Measurements from ENCODE around the gene TMEM179B. TPM values are rescaled to one million over a fixed set of nuclear protein-coding genes. Genes with fewer than 3 reads are reported as not detected.

TMEM179B gene
- total and polyA plus RNA-seq, 2 of the 13 experiments (the other 11 are each of a cell fraction or from before 2014, with no cell fraction given), result 24.8 to 25.7 TPM

DNA sequence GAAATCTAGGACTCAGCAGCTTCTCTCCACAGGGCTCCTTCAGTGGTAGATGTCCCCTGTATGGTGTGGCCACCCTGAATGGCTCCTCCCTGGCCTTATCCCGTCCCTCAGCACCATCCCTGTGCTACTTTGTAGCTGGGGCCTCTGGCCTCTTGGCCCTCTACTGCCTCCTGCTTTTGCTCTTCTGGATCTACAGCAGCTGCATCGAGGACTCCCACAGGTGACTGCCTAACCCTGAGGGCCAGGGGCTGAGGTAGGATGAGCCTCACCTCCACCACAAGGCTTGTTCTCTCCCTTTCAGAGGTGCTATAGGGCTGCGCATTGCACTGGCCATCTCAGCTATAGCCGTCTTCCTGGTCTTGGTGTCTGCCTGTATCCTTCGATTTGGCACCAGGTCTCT is 1.8 kb downstream of the TMEM179B start:
- Histone ChIP-seq H4K20me1 (ENCODE audit: insufficient read depth, low read length) (no peaks in the 10 kb centered on the region), H3K4me1 (ENCODE audit: insufficient read depth, low read length) (peaks cover 53% of the 10 kb centered on the region), H2AFZ (ENCODE audit: low read length) (no peak overlapping the region), H3K27me3 (ENCODE audit: control insufficient read depth in 1 of 2, insufficient read depth in 2 of 2, low read length in 2 of 2) (no peaks in the 10 kb centered on the region; a peak in 1 of 5 replicates), H3K9ac (ENCODE audit: insufficient read depth, low read depth, low read length) (no peak overlapping the region), H3K27ac (ENCODE audit: extremely low read length, insufficient read depth, low read length) (peak overlapping the region; percentile 11), H3K9me3 (ENCODE audit: low read length) (no peaks in the 10 kb centered on the region), H3K36me3 (replicated peaks in 1 of 2; ENCODE audit: control insufficient read depth in 1 of 2, insufficient read depth in 2 of 2, low read length in 2 of 2) (peaks cover 10 to 28% of the 10 kb centered on the region in 2 experiments), H3K4me3 (replicated peaks in 1 of 3; ENCODE audit: insufficient read depth in 1 of 3, low read depth in 2 of 3, low read length in 3 of 3) (peak overlapping the region in 1 of 3 experiments; percentile 12; a peak in 2 of 6 replicates), H3K79me2 (ENCODE audit: insufficient read depth, low read length) (peaks cover 34% of the 10 kb centered on the region), H3K4me2 (ENCODE audit: low read depth, low read length) (peak overlapping the region; percentile 67; the same call in 1 of the 2 replicates)
- in situ Hi-C loops (cut with HindIII; ENCODE audit: extremely low pct_ligation_motif_present, low pct_unique_long_range_greater_than_20kb), result loop anchor here (5.0 kb wide), 2 partner anchors 43 to 88 kb away; partner anchors contain the start of genes STX5 and TEX54
- 82% methylated on average over 5 of the region's 5 CpGs for WGBS (ENCODE audit: low lambda C conversion rate)
- FAIRE-seq, result no peak
- ChIA-PET CTCF (ENCODE audit: low intra/inter-chr PET ratio, low total read pairs) (no interaction called here), POLR2A (interaction anchor here (0.8 to 9.1 kb wide), 8 partner anchors 11 to 92 kb away, joined by 3 to 201 read pairs (median 10); partner anchors contain the start of genes HNRNPUL2, NXF1, SLC3A2 and TTC9C)
- no TSS peak for BruUV-seq (replicated peaks)
- no peak for DNase-seq (ENCODE audit: low spot score)
- 0 out of 2 replicates have a peak, but pooled peaks have one; percentile 18 for TF ChIP-seq POLR2AphosphoS5 (IDR thresholded peaks at IDR 0.05; ENCODE audit: low read depth, low read length)
- peak; percentile 6; the same call in 1 of the 2 replicates for TF ChIP-seq ZC3H13 (CRISPR knock-in tag; IDR thresholded peaks at IDR 0.05)
- TF ChIP-seq NR2F1 (CRISPR knock-in tag; IDR thresholded peaks at IDR 0.05), result no peak
- peak in 1 of 2 experiments; percentile 38; a peak in 1 of 4 replicates for TF ChIP-seq POLR2A (IDR thresholded peaks at IDR 0.05; ENCODE audit: insufficient read depth in 1 of 2, low read depth in 2 of 2, low read length in 2 of 2)
- no peak for ATAC-seq
- intact Hi-C loops (cut with micrococcal nuclease; ENCODE audit: unreplicated experiment), result no loop called here

DNA sequence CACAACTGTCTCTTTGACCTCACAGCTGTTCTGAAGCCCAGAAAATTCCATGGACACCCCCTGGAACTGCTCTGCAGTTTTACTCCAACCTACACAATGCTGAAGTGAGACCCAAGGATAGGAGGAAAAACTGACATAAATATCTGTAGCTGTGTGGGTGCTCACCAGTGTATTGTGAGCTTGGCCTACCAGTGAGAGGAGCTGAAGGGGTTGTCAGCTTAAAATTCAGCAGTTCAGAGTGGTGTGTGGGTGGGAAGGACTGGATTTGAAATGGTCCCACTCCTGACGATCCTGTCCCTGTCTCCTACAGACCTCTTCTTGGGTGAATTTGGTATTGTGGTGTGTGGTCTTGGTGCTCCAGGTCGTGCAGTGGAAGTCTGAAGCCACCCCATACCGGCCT is 2.4 kb downstream of the TMEM179B start:
- H3K4me3 ChIP-seq (replicated peaks in 1 of 3; ENCODE audit: insufficient read depth in 1 of 3, low read depth in 2 of 3, low read length in 3 of 3), result no peak overlapping the region
- H3K27ac ChIP-seq (ENCODE audit: extremely low read length, insufficient read depth, low read length), result no peak overlapping the region
- peaks cover 13 to 34% of the 10 kb centered on the region in 2 experiments for H3K36me3 ChIP-seq (replicated peaks in 1 of 2; ENCODE audit: control insufficient read depth in 1 of 2, insufficient read depth in 2 of 2, low read length in 2 of 2)
- H3K4me2 ChIP-seq (ENCODE audit: low read depth, low read length), result no peak overlapping the region
- no TSS peak for BruUV-seq (replicated peaks)
- TF ChIP-seq YY1 (IDR thresholded peaks at IDR 0.05; ENCODE audit: insufficient read depth, insufficient replicate concordance, low read depth, low read length), result no peak
- peak; percentile 40; the same call in 1 of the 2 replicates for TF ChIP-seq POLR2AphosphoS5 (IDR thresholded peaks at IDR 0.05; ENCODE audit: low read depth, low read length)
- WGBS (ENCODE audit: low lambda C conversion rate), result 89% methylated on average over 3 of the region's 3 CpGs
- ChIA-PET POLR2A (interaction anchor here (0.7 to 9.1 kb wide), 6 partner anchors 11 to 67 kb away, joined by 3 to 201 read pairs (median 12); partner anchors contain the start of genes HNRNPUL2, NXF1, TTC9C and WDR74), CTCF (ENCODE audit: low intra/inter-chr PET ratio, low total read pairs) (no interaction called here)
- H4K20me1 ChIP-seq (ENCODE audit: insufficient read depth, low read length), result no peaks in the 10 kb centered on the region
- no peak overlapping the region for H2AFZ ChIP-seq (ENCODE audit: low read length)
- no peaks in the 10 kb centered on the region for H3K9me3 ChIP-seq (ENCODE audit: low read length)
- DNase-seq (ENCODE audit: low spot score) (no peak), FAIRE-seq (no peak), ATAC-seq (no peak)
- H3K4me1 ChIP-seq (ENCODE audit: insufficient read depth, low read length), result peaks cover 53% of the 10 kb centered on the region
- in situ Hi-C loops (cut with HindIII; ENCODE audit: extremely low pct_ligation_motif_present, low pct_unique_long_range_greater_than_20kb) (loop anchor here (5.0 kb wide), 2 partner anchors 43 to 88 kb away; partner anchors contain the start of genes STX5 and TEX54), intact Hi-C loops (cut with micrococcal nuclease; ENCODE audit: unreplicated experiment) (no loop called here)
- no peak overlapping the region for H3K9ac ChIP-seq (ENCODE audit: insufficient read depth, low read depth, low read length)
- H3K79me2 ChIP-seq (ENCODE audit: insufficient read depth, low read length), result peaks cover 34% of the 10 kb centered on the region
- H3K27me3 ChIP-seq (ENCODE audit: control insufficient read depth in 1 of 2, insufficient read depth in 2 of 2, low read length in 2 of 2), result no peaks in the 10 kb centered on the region; a peak in 1 of 5 replicates
